Stimulated activated CD4-positive, alpha-beta T cell treated with anti-CD3 and anti-CD28 coated beads, Interleukin-15, amount 100 ng/mL, for 1 hour (primary cell): ENCODE measurements around the gene DDX59.

Experiments
- DNase-seq, 2 donors: peaks; one replicate each; pipeline ENCODE4 v3.0.0-alpha.2; 2020; ENCODE audit warnings: low read depth in 1 of 2, low spot score in 1 of 2

DDX59 gene

GRCh38 chr1:200671235-200671786 lies 1.6 kb upstream of the DDX59 start:
- no peak for DNase-seq

GRCh38 chr1:200670242-200671118 lies 773 bp upstream of the DDX59 start:
- DNase-seq, result no peak

GRCh38 chr1:200668514-200669313 lies 993 bp downstream of the DDX59 start:
- DNase-seq, result no peak

- DNase-seq, result no peak
These were observed 3.4 kb downstream of the DDX59 start for GRCh38 chr1:200666309-200666708.

- DNase-seq, result no peak
These were observed 3.8 kb downstream of the DDX59 start for GRCh38 chr1:200665861-200666260.

GRCh38 chr1:200660719-200661118 lies 9.0 kb downstream of the DDX59 start:
- no peak for DNase-seq

- no peak for DNase-seq
These were observed 10.4 kb downstream of the DDX59 start for GRCh38 chr1:200659269-200659668.

- DNase-seq, result no peak
These were observed 11.5 kb downstream of the DDX59 start for GRCh38 chr1:200658037-200658818.

- no peak for DNase-seq
These were observed 15.0 kb downstream of the DDX59 start for GRCh38 chr1:200654660-200655059.

- no peak for DNase-seq
These were observed 16.7 kb downstream of the DDX59 start for GRCh38 chr1:200653022-200653462.

GRCh38 chr1:200652378-200652777 lies 17.3 kb downstream of the DDX59 start:
- DNase-seq, result no peak

GRCh38 chr1:200646515-200646914 lies 23.2 kb downstream of the DDX59 start:
- no peak for DNase-seq

GRCh38 chr1:200644021-200644420 lies 25.7 kb downstream of the DDX59 start:
- DNase-seq, result no peak

GRCh38 chr1:200642481-200642880 lies 27.2 kb downstream of the DDX59 start:
- DNase-seq, result no peak

GRCh38 chr1:200640963-200641401 lies 28.7 kb downstream of the DDX59 start:
- no peak for DNase-seq

- DNase-seq, result no peak
These were observed 29.2 kb downstream of the DDX59 start for GRCh38 chr1:200640373-200640962.

GRCh38 chr1:200638073-200638472 lies 31.6 kb downstream of the DDX59 start:
- DNase-seq, result no peak

GRCh38 chr1:200636681-200637080 lies 33.0 kb downstream of the DDX59 start:
- DNase-seq, result no peak

GRCh38 chr1:200634261-200635122 lies 35.2 kb downstream of the DDX59 start:
- no peak for DNase-seq

- no peak for DNase-seq
These were observed 38.3 kb downstream of the DDX59 start for GRCh38 chr1:200631375-200631774.
